ENCODE measurements around the gene TUBGCP3.

TUBGCP3 gene

GRCh38 chr13:112624040-112624439, 36.1 kb upstream of the TUBGCP3 start:
- TF ChIP-seq EZH2 (IDR thresholded peaks at IDR 0.05; ENCODE audit: borderline replicate concordance, low read length) (no peak), CTCF (IDR thresholded peaks at IDR 0.05; ENCODE audit: low read length) (no peak)
- Histone ChIP-seq H3K27me3 (ENCODE audit: insufficient read depth, low read length) (peaks cover 20% of the 10 kb centered on the region; the same call in 1 of the 2 replicates), H3F3A (ENCODE audit: insufficient read depth, low read length) (no peaks in the 10 kb centered on the region)

GRCh38 chr13:112623051-112623711, 35.2 kb upstream of the TUBGCP3 start:
- Histone ChIP-seq H3F3A (ENCODE audit: insufficient read depth, low read length) (no peaks in the 10 kb centered on the region), H3K27me3 (ENCODE audit: insufficient read depth, low read length) (peaks cover 26% of the 10 kb centered on the region; the same call in 1 of the 2 replicates), H3K4me3 (ENCODE audit: low read depth, low read length, poor library complexity, severe bottlenecking) (no peak overlapping the region), H3K4me1 (ENCODE audit: insufficient read depth, low read length, severe bottlenecking) (no peaks in the 10 kb centered on the region), H3K27ac (ENCODE audit: low read depth, low read length, poor library complexity, severe bottlenecking) (no peak overlapping the region), H2AFZ (ENCODE audit: low read length) (no peak overlapping the region), H3K9me3 (ENCODE audit: low read length) (no peaks in the 10 kb centered on the region), H3K79me2 (ENCODE audit: insufficient read depth, low read length) (no peaks in the 10 kb centered on the region), H3K9ac (ENCODE audit: low read length) (no peak overlapping the region), H3K4me2 (ENCODE audit: low read length) (no peak overlapping the region), H3K9me2 (ENCODE audit: low read depth, low read length) (no peaks in the 10 kb centered on the region), H3K36me3 (ENCODE audit: insufficient read depth, low read length) (no peaks in the 10 kb centered on the region), H4K20me1 (ENCODE audit: insufficient read depth, low read length) (no peaks in the 10 kb centered on the region)
- TF ChIP-seq EZH2 (IDR thresholded peaks at IDR 0.05; ENCODE audit: borderline replicate concordance, low read length), result no peak

More at GRCh38 chr13:112624040-112624439, 36.1 kb upstream of the TUBGCP3 start:
- Histone ChIP-seq H3K9me3 (ENCODE audit: low read length) (no peaks in the 10 kb centered on the region), H3K4me3 (ENCODE audit: low read depth, low read length, poor library complexity, severe bottlenecking) (no peak overlapping the region), H3K79me2 (ENCODE audit: insufficient read depth, low read length) (no peaks in the 10 kb centered on the region), H3K27ac (ENCODE audit: low read depth, low read length, poor library complexity, severe bottlenecking) (no peak overlapping the region), H3K4me1 (ENCODE audit: insufficient read depth, low read length, severe bottlenecking) (no peaks in the 10 kb centered on the region), H4K20me1 (ENCODE audit: insufficient read depth, low read length) (no peaks in the 10 kb centered on the region), H3K4me2 (ENCODE audit: low read length) (no peak overlapping the region), H3K36me3 (ENCODE audit: insufficient read depth, low read length) (no peaks in the 10 kb centered on the region), H2AFZ (ENCODE audit: low read length) (no peak overlapping the region), H3K9ac (ENCODE audit: low read length) (no peak overlapping the region), H3K9me2 (ENCODE audit: low read depth, low read length) (no peaks in the 10 kb centered on the region)

GRCh38 chr13:112622375-112622774, 34.4 kb upstream of the TUBGCP3 start:
- Histone ChIP-seq H3K4me3 (ENCODE audit: low read depth, low read length, poor library complexity, severe bottlenecking) (no peak overlapping the region), H3K9me2 (ENCODE audit: low read depth, low read length) (no peaks in the 10 kb centered on the region), H3K9me3 (ENCODE audit: low read length) (no peaks in the 10 kb centered on the region), H3K4me1 (ENCODE audit: insufficient read depth, low read length, severe bottlenecking) (no peaks in the 10 kb centered on the region), H3K27ac (ENCODE audit: low read depth, low read length, poor library complexity, severe bottlenecking) (no peak overlapping the region), H4K20me1 (ENCODE audit: insufficient read depth, low read length) (no peaks in the 10 kb centered on the region), H3K27me3 (ENCODE audit: insufficient read depth, low read length) (peaks cover 29% of the 10 kb centered on the region; the same call in 1 of the 2 replicates), H2AFZ (ENCODE audit: low read length) (no peak overlapping the region), H3F3A (ENCODE audit: insufficient read depth, low read length) (no peaks in the 10 kb centered on the region), H3K79me2 (ENCODE audit: insufficient read depth, low read length) (no peaks in the 10 kb centered on the region), H3K4me2 (ENCODE audit: low read length) (no peak overlapping the region), H3K36me3 (ENCODE audit: insufficient read depth, low read length) (no peaks in the 10 kb centered on the region), H3K9ac (ENCODE audit: low read length) (no peak overlapping the region)
- no peak for TF ChIP-seq CTCF (IDR thresholded peaks at IDR 0.05; ENCODE audit: low read length)
- TF ChIP-seq EZH2 (IDR thresholded peaks at IDR 0.05; ENCODE audit: borderline replicate concordance, low read length), result no peak

Measured in OCI-LY1 (cell line).